ENCODE data around the gene NDC80.
"Not testable (repeated sequence)": the region's sequence is repeated elsewhere in the genome, so short reads cannot be mapped to it uniquely, and the experiment has no call there.

The NDC80 gene

DNA sequence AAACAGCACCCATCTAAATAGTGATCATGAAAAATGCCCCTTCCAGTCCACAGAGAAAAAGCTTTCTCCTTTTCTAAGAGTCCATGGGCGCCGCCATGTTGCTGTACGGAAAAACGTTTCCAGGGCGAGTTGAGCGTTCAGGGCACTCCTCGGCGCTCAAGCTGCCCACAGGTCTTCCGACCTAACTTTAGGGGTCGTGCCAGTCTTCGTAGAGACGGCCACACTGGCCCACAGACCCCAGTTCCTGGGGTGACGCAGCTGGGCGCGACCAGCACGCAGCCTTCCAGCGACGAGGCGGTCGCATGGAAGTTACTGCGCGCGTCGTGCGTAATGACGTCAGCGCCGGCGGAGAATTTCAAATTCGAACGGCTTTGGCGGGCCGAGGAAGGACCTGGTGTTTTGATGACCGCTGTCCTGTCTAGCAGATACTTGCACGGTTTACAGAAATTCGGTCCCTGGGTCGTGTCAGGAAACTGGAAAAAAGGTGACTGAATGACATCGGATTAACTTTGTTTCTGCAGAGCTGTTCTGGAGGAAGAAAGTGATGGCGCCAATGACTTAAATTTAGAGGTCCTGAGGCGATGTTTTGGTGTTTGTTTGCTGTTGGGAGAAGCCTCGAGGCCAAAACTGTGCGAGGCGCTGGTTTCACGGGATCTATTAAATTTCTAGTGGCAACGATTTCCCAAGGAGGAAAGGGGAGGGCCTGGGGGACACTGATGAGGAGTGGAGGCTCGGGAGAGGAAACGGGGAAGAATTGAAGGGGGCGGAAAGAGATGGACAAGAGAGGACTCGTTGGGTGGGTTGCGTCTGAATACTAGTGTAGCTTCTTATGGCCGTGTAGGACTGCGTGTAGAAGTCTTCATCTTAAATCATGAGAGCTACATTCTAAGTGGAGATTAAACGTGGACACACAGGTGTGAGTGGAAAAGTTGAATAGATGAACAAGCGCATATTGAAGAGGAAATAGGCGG is at the start of gene NDC80, which contains the start of gene METTL4:
Gene NDC80, plus strand, starts transcription at position 358 of the 971 bp plus-strand sequence. CDS start 1,429 bp downstream, outside the sequence.
Gene METTL4, minus strand, starts transcription at position 306 of the 971 bp plus-strand sequence. CDS start 4,289 bp downstream, outside the sequence.
- peak; percentile 36 for DNase-seq (ENCODE audit: low read depth)

- no peak for DNase-seq (ENCODE audit: low read depth)
These were observed 49.2 kb upstream of the NDC80 start for GRCh38 chr18:2522112-2522511.

DNA sequence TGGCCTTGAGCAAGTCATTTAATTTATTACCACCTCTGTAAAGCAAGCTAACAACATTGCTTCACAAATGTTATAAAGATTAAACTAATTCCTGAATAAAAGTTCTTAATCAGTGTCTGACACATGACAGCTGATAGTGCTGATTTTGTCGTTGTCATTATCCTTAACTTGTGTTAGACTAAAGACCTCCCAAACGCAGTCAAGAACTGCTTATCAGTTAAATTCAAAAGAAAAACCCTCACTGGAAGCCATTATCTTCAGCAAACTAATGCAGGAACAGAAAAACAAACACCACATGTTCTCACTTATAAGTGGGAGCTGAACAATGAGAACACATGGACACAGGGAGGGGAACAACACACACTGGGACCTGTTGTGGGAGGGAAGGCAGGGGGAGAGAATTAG is 46.6 kb upstream of the NDC80 start:
- DNase-seq (ENCODE audit: low read depth) = not testable (repeated sequence)

DNA sequence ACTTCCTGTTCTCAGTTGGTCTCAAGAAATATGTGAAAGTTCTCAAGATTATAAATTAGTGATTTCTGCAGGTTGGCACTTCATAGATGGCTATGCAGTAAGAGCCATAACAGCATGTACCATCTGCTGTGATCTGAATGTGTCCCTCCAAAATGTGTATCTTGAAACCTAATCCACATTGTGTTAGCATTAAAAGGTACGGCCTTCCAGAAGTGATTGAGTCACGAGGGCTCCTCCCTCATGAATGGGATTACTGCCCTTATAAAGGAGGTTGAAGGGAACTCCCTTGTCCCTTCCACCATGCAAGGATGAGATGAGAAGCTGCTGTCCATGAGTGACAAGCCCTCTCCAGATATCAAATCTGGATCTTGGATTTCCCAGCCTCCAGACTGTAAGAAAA is 45.0 kb upstream of the NDC80 start:
- DNase-seq (ENCODE audit: low read depth) = no peak

GRCh38 chr18:2529154-2529553 is 42.2 kb upstream of the NDC80 start:
- DNase-seq (ENCODE audit: low read depth) = no peak

- no peak for DNase-seq (ENCODE audit: low read depth)
These were observed 39.6 kb upstream of the NDC80 start for GRCh38 chr18:2531751-2532150.

- DNase-seq (ENCODE audit: low read depth) = no peak
These were observed 38.6 kb upstream of the NDC80 start for GRCh38 chr18:2532797-2533196.

- no peak for DNase-seq (ENCODE audit: low read depth)
These were observed 36.5 kb upstream of the NDC80 start for GRCh38 chr18:2534906-2535305.

DNA sequence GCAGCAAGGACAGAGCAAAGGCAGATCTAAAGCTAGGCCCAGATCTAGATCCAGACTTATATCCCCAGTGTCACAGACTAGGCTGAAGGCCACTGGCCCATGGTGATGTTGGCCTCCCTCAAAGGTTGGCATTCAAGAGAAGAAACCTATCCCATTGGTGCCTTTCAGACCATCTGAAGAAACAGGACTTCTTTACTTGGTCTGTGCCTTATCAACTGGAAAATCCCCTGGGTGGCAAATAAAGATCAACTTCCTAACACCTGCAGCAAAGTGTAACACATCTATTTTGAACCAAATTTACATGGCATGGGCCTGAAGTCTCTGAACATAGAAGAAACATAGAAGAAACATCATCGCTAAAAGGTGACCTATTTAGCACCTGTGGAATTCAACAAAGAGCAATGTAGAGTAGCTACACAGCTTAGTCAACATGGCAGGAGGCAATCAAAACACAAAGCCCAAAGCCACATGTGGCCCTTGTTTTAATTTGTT is 35.9 kb upstream of the NDC80 start:
- no peak for DNase-seq (ENCODE audit: low read depth)

DNA sequence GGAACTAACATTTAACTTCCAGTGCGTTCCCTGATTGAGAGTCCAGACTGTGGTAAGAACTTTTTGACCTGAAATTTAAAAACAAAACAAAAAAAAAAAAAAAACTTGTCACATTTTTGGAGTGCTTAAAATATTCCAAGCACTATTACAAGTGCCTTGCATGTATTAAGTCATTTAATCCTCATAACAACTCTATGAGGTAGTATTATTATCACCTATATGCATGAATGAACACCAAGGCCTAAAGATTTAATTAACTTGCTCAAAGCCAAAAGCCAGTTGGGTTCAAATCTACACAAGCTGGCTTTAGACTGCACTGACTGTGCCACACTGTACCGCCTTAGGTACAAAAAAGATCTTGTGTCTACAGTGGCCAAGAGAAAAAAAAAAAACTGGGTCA is 35.3 kb upstream of the NDC80 start:
- no peak for DNase-seq (ENCODE audit: low read depth)

GRCh38 chr18:2536493-2536892 is 34.9 kb upstream of the NDC80 start:
- DNase-seq (ENCODE audit: low read depth) = no peak

DNA sequence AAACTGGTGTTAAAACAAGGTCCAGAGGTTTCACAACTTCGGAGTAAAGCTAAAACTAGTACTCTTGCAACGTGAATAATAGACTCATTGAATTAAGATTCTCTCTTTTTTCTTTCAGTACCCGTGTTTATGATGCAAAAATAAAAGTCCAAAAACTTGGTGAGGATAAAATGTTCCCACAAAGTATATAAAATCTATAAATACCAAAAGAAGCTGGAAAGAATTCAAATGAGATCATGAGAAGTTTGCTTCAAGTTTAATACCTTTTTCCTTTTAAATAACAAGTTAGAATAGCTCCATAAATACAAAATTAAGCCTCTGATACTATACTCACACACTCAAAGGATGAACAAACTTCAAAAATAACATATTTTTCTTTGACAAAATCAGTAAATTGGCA is 34.1 kb upstream of the NDC80 start:
- DNase-seq (ENCODE audit: low read depth) = no peak

- no peak for DNase-seq (ENCODE audit: low read depth)
These were observed 33.1 kb upstream of the NDC80 start for GRCh38 chr18:2538236-2538635.

DNA sequence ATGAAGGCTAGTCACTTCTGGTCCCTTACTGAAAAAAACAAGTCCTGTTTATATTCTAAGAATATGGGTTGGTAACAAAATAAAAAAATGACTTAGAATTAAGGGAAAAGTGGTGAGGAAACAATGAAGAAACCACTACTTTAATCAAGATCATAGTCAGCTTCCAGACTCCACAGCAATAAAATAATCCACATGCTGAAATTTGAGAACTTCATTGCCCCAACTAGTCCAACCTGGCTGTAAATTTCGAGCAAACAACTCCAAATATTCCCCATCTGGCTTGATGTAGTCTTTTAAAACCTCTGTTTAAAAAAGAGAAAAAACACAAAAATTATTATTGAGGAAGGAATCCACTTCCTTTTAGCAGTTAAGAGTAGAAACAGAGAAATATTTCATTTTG is 32.5 kb upstream of the NDC80 start:
- DNase-seq (ENCODE audit: low read depth) = no peak

GRCh38 chr18:2540575-2540974 is 30.8 kb upstream of the NDC80 start:
- DNase-seq (ENCODE audit: low read depth) = no peak

DNA sequence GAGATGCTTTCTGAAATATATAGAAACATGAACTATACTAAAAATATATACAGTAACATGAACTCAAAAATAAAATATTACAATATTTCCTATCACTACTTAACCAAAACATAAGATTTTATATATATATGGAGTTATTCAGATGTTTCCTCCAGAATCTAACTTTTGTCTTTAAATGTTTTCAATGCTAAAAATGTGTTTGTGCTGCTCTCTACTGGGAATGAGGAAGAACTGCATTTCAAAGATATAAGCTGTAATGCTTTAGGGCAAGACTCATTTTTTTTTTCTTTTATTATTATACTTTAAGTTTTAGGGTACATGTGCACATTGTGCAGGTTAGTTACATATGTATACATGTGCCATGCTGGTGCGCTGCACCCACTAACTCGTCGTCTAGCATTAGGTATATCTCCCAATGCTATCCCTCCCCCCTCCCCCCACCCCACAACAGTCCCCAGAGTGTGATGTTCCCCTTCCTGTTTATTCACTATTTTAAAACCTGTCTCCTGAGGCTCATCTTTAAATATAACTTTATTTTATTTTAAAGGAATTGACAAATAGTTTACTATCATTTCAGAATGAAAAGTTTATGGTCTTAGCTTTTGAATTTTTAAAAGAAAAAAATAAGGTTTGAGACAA is 29.3 kb upstream of the NDC80 start:
- not testable (repeated sequence) for DNase-seq (ENCODE audit: low read depth)

DNA sequence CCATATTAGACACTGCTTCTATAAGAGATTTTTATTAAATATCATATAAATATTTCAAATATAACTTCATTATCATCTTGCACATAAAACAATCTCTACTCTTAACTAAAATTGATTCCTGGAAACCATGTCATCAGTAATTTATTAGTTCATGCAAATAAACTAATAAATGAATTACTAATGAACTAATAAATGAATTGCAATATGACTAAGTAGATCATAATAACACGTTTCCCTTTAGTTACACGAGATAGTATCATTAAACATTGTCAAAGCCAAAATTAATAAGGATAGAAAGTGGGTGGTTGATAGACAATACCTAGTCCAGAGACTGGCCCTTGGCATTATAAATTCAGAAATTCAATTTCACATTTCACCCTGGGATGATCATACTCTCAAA is 26.2 kb upstream of the NDC80 start:
- DNase-seq (ENCODE audit: low read depth) = no peak

- no peak for DNase-seq (ENCODE audit: low read depth)
These were observed 23.8 kb upstream of the NDC80 start for GRCh38 chr18:2547477-2548087.

DNA sequence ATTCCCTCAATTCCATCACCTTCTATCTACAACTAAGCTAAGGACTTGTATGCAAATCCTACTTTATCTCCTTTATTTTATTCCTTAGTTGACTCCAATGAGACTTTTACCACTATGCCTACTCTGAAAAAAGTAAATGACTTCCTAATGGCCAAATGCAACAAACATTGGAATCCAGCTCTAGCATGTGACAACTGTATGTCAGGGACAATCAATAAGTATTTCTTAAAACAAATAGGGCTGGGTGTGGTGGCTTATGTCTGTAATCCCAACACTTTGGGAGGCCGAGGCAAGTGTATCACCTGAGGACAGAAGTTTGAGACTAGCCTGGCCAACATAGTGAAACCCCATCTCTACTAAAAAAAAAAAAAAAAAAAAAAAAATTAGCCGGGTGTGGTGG is 21.9 kb upstream of the NDC80 start:
- no peak for DNase-seq (ENCODE audit: low read depth)

DNA sequence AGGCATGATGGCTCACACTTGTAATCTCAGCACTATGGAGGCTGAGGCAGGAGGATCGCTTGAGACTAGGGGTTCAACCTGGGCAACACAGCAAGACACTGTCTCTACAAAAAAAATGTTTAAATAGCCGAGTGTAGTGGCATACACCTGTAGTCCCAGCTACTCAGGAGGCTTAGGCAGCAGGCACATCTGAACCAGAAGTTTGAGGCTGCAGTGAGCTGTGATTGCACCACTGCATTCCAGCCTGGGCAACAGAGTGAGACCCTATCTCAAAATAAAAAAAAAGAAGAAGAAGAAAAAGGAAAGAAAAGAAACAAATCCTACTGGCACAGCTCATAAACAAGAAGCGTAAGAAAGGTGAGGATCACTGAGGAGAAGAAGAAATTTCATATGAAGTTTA is 19.9 kb upstream of the NDC80 start:
- no peak for DNase-seq (ENCODE audit: low read depth)

DNA sequence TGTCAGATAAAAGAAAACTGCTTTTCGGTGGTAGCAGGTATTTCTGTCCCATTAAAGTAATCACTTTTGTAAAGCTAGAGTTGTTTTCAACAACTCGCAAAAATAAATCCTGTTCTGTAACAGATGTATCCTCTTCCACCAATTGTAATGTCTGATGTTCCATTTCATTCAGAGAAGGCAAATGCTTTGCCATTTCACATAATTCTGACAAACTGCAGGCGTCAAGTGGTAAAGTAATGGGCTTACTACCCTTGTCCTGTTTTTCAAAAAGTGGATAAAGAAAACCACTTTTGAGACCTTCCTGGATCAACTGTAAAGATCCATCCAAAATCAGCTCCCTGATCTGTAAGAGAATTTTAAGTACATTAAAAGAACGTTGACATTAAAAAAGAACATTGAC is 16.7 kb upstream of the NDC80 start:
- DNase-seq (ENCODE audit: low read depth) = no peak

GRCh38 chr18:2555895-2556294 is 15.5 kb upstream of the NDC80 start:
- DNase-seq (ENCODE audit: low read depth) = no peak

DNA sequence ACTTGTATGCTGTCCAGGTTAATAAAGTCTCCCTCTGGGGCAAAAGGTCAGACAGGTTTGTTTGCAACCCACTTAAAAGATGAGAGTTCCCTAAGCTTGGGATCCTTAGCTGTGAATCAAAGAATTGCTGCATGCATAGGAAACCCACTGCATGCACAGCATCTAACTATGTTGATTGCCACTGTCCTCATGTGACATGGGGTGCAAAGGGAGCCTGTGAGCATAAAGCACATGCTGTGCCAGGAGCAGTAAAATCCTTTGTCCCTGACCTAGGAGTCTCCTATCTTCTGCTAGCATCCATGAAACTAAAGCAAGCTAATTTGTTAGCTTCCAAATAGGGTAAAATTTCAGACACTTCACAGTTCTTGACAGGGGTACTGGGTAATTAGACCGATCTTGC is 13.8 kb upstream of the NDC80 start:
- no peak for DNase-seq (ENCODE audit: low read depth)
